CD4-positive, CD25-positive, alpha-beta regulatory T cell (primary cell): ENCODE measurements around the gene PYGM. TPM values are rescaled to one million over a fixed set of nuclear protein-coding genes. Genes with fewer than 3 reads are reported as not detected.

Source experiments
- ATAC-seq, 2 donors: fragments of 150-1000 bp; cut with Tn5 transposase; one replicate each; pipeline ENCODE4 v1.10.0; 2021; ENCODE audit warnings: low read depth in 2 of 2, moderate number of reproducible peaks in 2 of 2, moderate library complexity in 1 of 2
- DNase-seq, 3 donors: peaks; one replicate each; pipeline versions ENCODE4 v3.0.0 to v3.0.0-alpha.2; 2012 to 2022; ENCODE audit warnings: mixed read lengths in 1 of 3
- H3K27ac ChIP-seq: one replicate; pipeline ENCODE4 v1.7.0; 2013; ENCODE audit warnings: mild to moderate bottlenecking, low read length; ENCODE audit not compliant: insufficient read depth, poor library complexity, severe bottlenecking
- H3K27me3 ChIP-seq: one replicate; pipeline ENCODE4 v1.7.0; 2013; ENCODE audit warnings: low read length; ENCODE audit not compliant: control insufficient read depth, insufficient read depth
- H3K36me3 ChIP-seq: one replicate; pipeline ENCODE4 v1.7.0; 2013; ENCODE audit warnings: mild to moderate bottlenecking, low read length, moderate library complexity; ENCODE audit not compliant: control insufficient read depth, insufficient read depth
- H3K4me1 ChIP-seq: 2 replicates; pipeline ENCODE4 v1.7.0; 2013; ENCODE audit warnings: mild to moderate bottlenecking, low read length; ENCODE audit not compliant: insufficient read depth, control insufficient read depth, poor library complexity, severe bottlenecking
- H3K4me3 ChIP-seq: one replicate; pipeline ENCODE4 v1.7.0; 2013; ENCODE audit warnings: low read depth, mild to moderate bottlenecking, low read length, moderate library complexity
- H3K9me3 ChIP-seq, 2 experiments: 1 replicate in 1 of 2; 2 replicates in 1 of 2; pipeline ENCODE4 v1.7.0; 2013; ENCODE audit warnings: low read length in 2 of 2, mild to moderate bottlenecking in 1 of 2, moderate library complexity in 1 of 2; ENCODE audit not compliant: control insufficient read depth in 2 of 2
- H3K27ac Mint-ChIP-seq, 3 donors: one replicate each; pipeline ENCODE4 v1.8.0; 2020 to 2022; ENCODE audit warnings: mild to moderate bottlenecking in 3 of 3, mixed read lengths in 3 of 3, moderate library complexity in 2 of 3
- H3K27me3 Mint-ChIP-seq: one replicate; pipeline ENCODE4 v1.8.0; 2022; ENCODE audit warnings: mild to moderate bottlenecking, mixed read lengths
- H3K36me3 Mint-ChIP-seq: one replicate; pipeline ENCODE4 v1.8.0; 2020; ENCODE audit warnings: mixed read lengths
- H3K4me1 Mint-ChIP-seq, 4 donors: one replicate each; pipeline ENCODE4 v1.8.0; 2020 to 2022; ENCODE audit warnings: mixed read lengths in 4 of 4, mild to moderate bottlenecking in 1 of 4
- H3K4me3 Mint-ChIP-seq, 4 donors: one replicate each; pipeline ENCODE4 v1.8.0; 2020 to 2022; ENCODE audit warnings: mild to moderate bottlenecking in 4 of 4, mixed read lengths in 4 of 4, moderate library complexity in 3 of 4
- H3K9me3 Mint-ChIP-seq, 7 donors: one replicate each; pipeline ENCODE4 v1.8.0; 2020 to 2022; ENCODE audit warnings: mixed read lengths in 7 of 7, mild to moderate bottlenecking in 3 of 7, moderate library complexity in 2 of 7
- polyA plus RNA-seq, 4 donors: library from polyadenylated mRNA; unstranded; fragments of 300-500 nt; fragmentation: Illumina TruSeq; gene quantifications; one replicate each; pipeline ENCODE4 v1.2.3, GENCODE V29; 2021
- total RNA-seq: library from RNA; stranded (reverse); gene quantifications from one replicate; pipeline ENCODE4 v1.2.3, GENCODE V29; 2022

PYGM gene
- total and polyA plus RNA-seq, 5 donors from 2014 or later = 0.17 to 10.9 (median 0.43) TPM; not detected in 2

DNA sequence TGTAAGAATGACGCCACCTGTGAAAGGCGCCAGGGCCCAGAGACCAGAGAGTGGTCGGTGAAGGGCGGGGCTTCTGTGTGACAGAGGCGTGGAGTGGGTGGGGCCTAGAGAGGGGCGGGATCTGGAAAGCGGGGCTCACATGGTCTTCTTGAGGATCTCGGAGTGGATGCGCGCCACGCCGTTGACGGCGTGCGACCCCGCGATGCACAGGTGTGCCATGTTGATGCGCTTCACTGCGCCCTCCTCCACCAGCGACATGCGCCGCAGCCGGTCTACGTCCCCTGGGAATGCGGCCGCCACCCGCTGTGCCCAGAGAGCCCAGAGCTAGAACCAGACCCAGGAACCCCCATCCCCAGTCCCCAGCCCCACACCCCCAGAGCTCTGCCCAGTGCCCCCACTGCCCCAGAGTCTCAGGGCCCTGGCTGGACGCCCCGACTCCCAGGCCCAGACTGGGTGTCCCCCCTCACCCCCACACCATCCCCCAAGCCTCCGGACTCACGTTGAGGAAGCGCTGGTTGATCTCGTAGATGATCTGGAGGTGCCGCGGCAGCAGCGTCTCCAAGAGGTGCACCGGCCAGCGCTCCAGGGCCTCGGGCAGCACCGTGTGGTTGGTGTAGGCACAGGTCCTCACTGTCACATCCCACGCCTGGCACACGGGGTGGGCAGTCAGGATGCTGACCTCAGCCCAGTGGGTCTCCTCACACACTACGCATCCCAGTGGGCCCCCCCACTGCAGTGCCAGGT is 6.2 kb downstream of the PYGM start:
- H3K27me3 ChIP-seq = no peaks in the 10 kb centered on the region
- peaks cover 9% of the 10 kb centered on the region for H3K36me3 ChIP-seq
- no peaks in the 10 kb centered on the region for H3K9me3 ChIP-seq
- no peak for DNase-seq
- Mint-ChIP-seq H3K9me3 (peaks cover 0 to 1% (median 0%) of the 10 kb centered on the region in 7 donors), H3K4me1 (peaks cover 4 to 43% (median 7%) of the 10 kb centered on the region in 4 donors), H3K27me3 (no peaks in the 10 kb centered on the region), H3K36me3 (peaks cover 19% of the 10 kb centered on the region), H3K27ac (peak overlapping the region in 1 of 3 donors; percentile 64), H3K4me3 (no peak overlapping the region)
- no peak overlapping the region for H3K27ac ChIP-seq
- peaks cover 10% of the 10 kb centered on the region for H3K4me1 ChIP-seq
- ATAC-seq = no peak
- no peak overlapping the region for H3K4me3 ChIP-seq

DNA sequence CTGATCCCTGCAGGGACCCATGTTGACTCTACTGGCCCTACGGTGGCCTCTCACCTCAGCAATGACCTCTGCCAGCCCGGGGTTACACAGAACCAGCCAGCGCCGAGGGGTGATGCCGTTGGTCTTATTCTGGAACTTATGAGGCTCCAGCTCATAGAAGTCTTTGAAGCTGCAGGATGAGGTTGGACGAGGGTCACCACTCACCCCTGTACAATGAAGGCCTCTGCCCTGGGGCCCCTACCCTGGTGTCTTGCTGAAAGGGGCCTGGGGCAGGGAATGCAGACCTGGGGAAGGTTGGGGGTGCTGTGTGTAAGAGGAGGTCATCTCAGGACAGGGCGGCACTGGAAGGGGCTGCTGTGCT is 6.8 kb downstream of the PYGM start:
- Histone ChIP-seq H3K27me3 (no peaks in the 10 kb centered on the region), H3K9me3 (no peaks in the 10 kb centered on the region), H3K27ac (no peak overlapping the region), H3K36me3 (peaks cover 9% of the 10 kb centered on the region), H3K4me3 (no peak overlapping the region), H3K4me1 (peaks cover 10% of the 10 kb centered on the region)
- H3K4me1 Mint-ChIP-seq = peaks cover 5 to 44% (median 9%) of the 10 kb centered on the region in 4 donors
- H3K36me3 Mint-ChIP-seq = peaks cover 19% of the 10 kb centered on the region
- H3K9me3 Mint-ChIP-seq = peaks cover 0 to 1% (median 0%) of the 10 kb centered on the region in 7 donors
- H3K27me3 Mint-ChIP-seq = no peaks in the 10 kb centered on the region
- DNase-seq (no peak), ATAC-seq (no peak)
- peak overlapping the region in 1 of 3 donors; percentile 48 for H3K27ac Mint-ChIP-seq
- H3K4me3 Mint-ChIP-seq = no peak overlapping the region

DNA sequence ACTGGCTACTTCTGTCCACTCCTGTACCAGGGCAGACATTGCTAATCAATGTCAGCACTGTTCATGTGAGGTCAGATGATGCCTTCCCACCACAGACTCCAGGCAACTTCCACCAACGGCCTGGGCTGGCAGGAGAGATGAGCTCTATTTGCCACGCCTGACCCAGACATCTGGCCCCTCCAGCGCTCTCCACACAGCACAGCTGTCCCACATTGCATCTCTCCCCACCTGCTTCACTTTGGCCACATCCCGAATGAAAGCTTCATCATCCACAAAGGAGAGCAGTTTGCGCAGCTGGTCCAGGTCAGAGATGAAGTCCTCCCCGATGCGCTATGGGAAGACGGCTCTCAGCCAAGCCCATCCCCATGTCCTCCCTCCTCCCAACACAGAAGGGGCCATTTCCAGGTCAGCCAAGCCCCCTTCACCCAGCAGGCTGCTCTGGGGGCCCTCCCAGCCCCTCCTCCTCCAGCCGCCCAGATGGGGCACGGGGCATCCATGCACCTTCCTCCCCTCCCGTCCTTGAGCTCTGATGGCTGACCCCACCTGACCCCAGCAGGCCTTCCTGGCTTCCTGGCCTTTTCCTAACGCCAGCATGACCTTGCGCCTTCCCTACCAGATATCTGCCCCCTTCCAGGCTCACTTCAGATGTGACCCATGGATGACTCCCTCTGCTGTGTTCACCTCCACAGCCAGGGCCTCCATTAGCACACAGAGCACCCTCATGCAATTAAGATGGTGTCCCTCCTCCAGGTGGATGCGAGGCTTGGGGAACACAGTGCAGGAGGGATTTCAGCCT is 7.4 kb downstream of the PYGM start:
- peaks cover 0 to 1% (median 0%) of the 10 kb centered on the region in 7 donors for H3K9me3 Mint-ChIP-seq
- peaks cover 9% of the 10 kb centered on the region for H3K36me3 ChIP-seq
- H3K4me1 Mint-ChIP-seq = peaks cover 5 to 46% (median 10%) of the 10 kb centered on the region in 4 donors
- H3K36me3 Mint-ChIP-seq = peaks cover 18% of the 10 kb centered on the region
- H3K4me3 Mint-ChIP-seq = no peak overlapping the region
- H3K27me3 ChIP-seq = no peaks in the 10 kb centered on the region
- H3K4me1 ChIP-seq = peaks cover 10% of the 10 kb centered on the region
- ATAC-seq = no peak
- H3K27me3 Mint-ChIP-seq = no peaks in the 10 kb centered on the region
- no peak overlapping the region for H3K27ac ChIP-seq
- H3K27ac Mint-ChIP-seq = peak overlapping the region in 1 of 3 donors; percentile 55
- DNase-seq = no peak
- no peaks in the 10 kb centered on the region for H3K9me3 ChIP-seq
- no peak overlapping the region for H3K4me3 ChIP-seq

DNA sequence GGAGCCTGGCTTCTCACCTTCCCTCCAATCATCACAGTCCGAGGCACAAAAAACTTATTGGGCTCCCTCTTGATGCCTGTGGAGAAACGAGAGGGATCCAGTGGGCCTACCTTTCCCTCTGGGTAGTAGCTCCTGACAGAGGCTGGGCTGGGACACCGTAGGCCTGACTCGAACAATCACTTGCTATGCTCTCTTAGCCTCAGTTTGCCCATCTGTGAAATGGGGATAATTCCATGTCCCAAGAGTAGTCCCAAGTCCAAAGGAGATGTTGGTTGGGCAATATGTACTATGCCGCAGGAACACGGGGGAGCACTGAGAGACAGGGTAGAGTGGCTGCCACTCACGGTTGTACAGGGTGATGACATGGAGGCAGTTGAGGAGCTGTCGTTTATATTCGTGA is 8.2 kb downstream of the PYGM start:
- peak overlapping the region in 2 of 3 donors; percentile 5 to 42 for H3K27ac Mint-ChIP-seq
- peaks cover 5 to 49% (median 11%) of the 10 kb centered on the region in 4 donors for H3K4me1 Mint-ChIP-seq
- ATAC-seq (no peak), DNase-seq (no peak)
- Histone ChIP-seq H3K4me1 (peaks cover 10% of the 10 kb centered on the region), H3K36me3 (peaks cover 9% of the 10 kb centered on the region), H3K9me3 (no peaks in the 10 kb centered on the region), H3K4me3 (no peak overlapping the region), H3K27me3 (no peaks in the 10 kb centered on the region), H3K27ac (no peak overlapping the region)
- peaks cover 16% of the 10 kb centered on the region for H3K36me3 Mint-ChIP-seq
- H3K4me3 Mint-ChIP-seq = peak overlapping the region in 1 of 4 donors; percentile 69
- H3K9me3 Mint-ChIP-seq = peaks cover 0 to 1% (median 0%) of the 10 kb centered on the region in 7 donors
- H3K27me3 Mint-ChIP-seq = no peaks in the 10 kb centered on the region

DNA sequence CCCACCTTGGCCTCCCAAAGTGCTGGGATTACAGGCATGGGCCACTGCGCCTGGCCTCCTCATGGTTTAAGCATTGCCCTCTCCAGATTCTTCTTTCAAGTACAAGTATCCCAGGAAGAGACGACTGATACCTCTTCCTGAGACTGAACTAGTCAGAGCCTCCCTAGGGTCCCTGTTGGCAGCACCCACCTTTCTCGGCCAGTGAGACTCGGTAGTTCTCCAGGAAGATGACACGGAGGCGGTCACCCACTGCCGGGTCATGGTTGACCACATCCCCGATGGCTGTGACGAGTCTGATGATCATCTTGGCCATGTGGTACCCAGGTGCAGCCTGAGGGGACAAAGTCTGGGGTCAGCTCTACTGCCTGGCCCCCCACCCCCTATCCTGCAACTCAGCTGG is 8.6 kb downstream of the PYGM start:
- Histone ChIP-seq H3K4me1 (peaks cover 14% of the 10 kb centered on the region), H3K27me3 (no peaks in the 10 kb centered on the region), H3K27ac (no peak overlapping the region), H3K9me3 (no peaks in the 10 kb centered on the region), H3K36me3 (peaks cover 9% of the 10 kb centered on the region), H3K4me3 (no peak overlapping the region)
- Mint-ChIP-seq H3K4me3 (peak overlapping the region in 1 of 4 donors; percentile 69), H3K4me1 (peaks cover 5 to 54% (median 14%) of the 10 kb centered on the region in 4 donors), H3K27me3 (no peaks in the 10 kb centered on the region), H3K9me3 (peaks cover 0 to 1% (median 0%) of the 10 kb centered on the region in 7 donors), H3K27ac (peak overlapping the region; percentile 80 to 86 (median 83)), H3K36me3 (peaks cover 16% of the 10 kb centered on the region)
- DNase-seq (no peak), ATAC-seq (no peak)

DNA sequence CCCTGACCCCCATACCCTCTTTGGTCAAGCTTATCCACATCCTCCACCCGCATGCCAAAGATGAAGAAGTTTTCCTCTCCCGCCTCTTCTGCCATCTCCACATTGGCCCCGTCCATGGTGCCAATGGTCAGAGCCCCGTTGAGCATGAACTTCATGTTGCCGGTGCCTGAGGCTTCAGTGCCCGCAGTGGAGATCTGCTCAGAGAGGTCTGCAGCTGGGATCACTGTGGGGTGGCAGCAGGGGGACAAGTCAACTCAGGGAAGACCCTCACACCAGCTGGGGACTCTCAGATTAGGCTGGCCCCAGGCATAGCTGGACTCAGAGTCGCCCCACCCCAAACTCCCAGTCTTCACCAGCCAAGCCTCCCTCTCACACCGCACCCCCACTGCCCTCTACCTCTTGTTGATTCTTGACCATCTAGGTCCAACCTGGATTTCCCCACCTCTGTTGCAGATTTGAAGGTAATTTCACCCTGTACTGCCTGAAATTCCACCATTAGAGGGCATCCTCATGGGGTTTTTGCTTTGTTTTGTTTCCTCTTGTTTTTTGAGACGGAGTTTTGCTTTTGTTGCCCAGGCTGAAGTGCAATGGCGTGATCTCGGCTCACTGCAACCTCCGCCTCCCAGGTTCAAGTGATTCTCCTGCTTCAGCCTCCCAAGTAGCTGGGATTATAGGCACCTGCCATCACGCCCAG is 9.3 kb downstream of the PYGM start:
- Histone ChIP-seq H3K27me3 (no peaks in the 10 kb centered on the region), H3K27ac (no peak overlapping the region), H3K36me3 (peaks cover 9% of the 10 kb centered on the region), H3K9me3 (no peaks in the 10 kb centered on the region), H3K4me1 (peaks cover 18% of the 10 kb centered on the region), H3K4me3 (no peak overlapping the region)
- peaks cover 5 to 54% (median 16%) of the 10 kb centered on the region in 4 donors for H3K4me1 Mint-ChIP-seq
- DNase-seq (no peak), ATAC-seq (no peak)
- H3K4me3 Mint-ChIP-seq = peak overlapping the region in 1 of 4 donors; percentile 53
- H3K9me3 Mint-ChIP-seq = peaks cover 0 to 1% (median 0%) of the 10 kb centered on the region in 7 donors
- H3K27me3 Mint-ChIP-seq = peaks cover 1% of the 10 kb centered on the region
- peaks cover 16% of the 10 kb centered on the region for H3K36me3 Mint-ChIP-seq
- H3K27ac Mint-ChIP-seq = peak overlapping the region; percentile 80 to 86 (median 83)

DNA sequence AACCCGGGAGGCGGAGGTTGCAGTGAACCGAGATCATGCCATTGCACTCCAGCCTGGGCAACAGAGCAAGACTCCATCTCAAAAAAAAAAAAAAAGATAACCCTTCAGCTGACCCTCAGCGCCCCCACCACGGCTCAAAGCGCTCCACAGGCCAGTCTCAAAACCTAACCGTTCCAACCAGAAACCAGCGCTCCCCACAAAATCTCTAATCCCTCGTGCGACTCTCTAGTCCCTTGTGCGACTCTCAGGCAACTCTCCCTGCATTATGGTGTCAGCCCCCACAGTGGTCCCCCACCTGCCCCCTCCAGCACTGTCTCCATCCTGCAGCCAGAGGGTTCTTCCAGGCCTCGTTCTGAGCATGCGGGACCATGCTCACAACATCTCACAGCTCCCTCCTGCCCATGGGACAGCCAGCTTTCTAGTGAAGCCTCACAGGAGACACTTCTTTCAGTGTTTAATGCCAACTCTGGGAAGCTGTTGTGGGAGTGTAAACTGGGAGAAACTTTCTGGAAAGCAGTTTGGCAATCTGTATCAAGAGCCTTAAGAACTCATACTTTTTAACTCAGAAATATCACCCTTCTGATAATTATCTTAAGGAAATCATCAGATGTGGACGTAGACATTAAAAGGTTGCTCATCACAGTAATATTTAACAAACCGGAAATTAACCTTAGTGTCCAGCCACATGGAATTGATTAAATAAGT is 11.7 kb downstream of the PYGM start:
- H3K4me3 ChIP-seq = no peak overlapping the region
- Mint-ChIP-seq H3K27ac (peak overlapping the region; percentile 17 to 91 (median 83)), H3K4me3 (peak overlapping the region in 3 of 4 donors; percentile 48 to 81 (median 77)), H3K27me3 (peaks cover 5% of the 10 kb centered on the region), H3K36me3 (peaks cover 20% of the 10 kb centered on the region), H3K4me1 (peaks cover 5 to 54% (median 25%) of the 10 kb centered on the region in 4 donors), H3K9me3 (peaks cover 0 to 1% (median 0%) of the 10 kb centered on the region in 7 donors)
- no peaks in the 10 kb centered on the region for H3K9me3 ChIP-seq
- peaks cover 9% of the 10 kb centered on the region for H3K36me3 ChIP-seq
- H3K4me1 ChIP-seq = peaks cover 35% of the 10 kb centered on the region
- H3K27ac ChIP-seq = no peak overlapping the region
- DNase-seq = no peak
- H3K27me3 ChIP-seq = no peaks in the 10 kb centered on the region
- no peak for ATAC-seq
